GM21447 (cell line): ENCODE results near the gene CACNA1F.

Source experiments
- ATAC-seq: cut with Tn5 transposase; IDR thresholded peaks from one replicate; pipeline ENCODE4 v1.9.1; 2021; ENCODE audit not compliant: unreplicated experiment

The CACNA1F gene

DNA sequence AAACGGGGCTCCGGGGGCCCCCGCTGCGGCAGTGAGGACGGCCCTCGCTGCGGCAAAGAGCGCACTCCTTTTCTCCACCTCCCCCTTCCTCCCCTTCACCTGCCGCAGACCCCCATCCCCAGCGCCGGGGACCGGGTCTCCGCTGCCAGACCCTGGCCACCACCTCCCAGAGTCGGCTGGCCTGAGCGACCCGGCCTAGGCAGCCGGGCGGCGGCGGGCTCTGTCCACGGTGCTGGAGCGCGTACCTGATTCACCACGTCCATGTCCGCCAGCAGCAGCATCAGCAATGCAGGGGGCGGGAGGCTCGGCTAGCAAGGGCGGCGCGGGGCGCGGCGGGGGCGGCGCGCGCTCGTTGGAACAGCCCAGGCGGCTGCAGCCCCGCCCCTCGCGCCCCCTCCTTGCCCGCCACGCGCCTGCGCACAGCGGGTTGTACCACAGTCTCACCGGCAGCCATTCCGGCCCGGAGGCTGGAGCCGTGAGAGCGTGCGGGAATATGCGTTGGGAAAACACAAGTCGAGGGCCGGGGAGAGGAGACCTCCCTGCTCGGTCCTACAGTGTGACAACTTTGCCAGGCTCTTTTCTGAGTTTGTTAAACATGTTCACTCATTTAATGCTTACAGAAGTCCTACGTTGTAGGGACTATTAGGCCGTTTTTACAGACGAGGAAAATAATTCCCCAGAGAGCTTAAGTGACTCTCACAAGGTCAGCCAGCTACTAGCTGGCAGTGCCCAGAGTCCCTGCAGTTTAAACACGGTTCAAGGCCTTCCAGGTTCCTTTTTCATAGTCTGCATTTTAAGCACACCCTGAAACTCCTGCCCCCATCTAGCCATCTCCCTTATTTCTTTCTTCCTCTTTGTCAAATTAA, 33.0 kb downstream of the CACNA1F start, which contains the start of gene SYP:
SYP (minus strand) TSS at position 288 of the 866 bp plus-strand sequence; CDS start at position 281, 7 bp downstream.
- peak; percentile 93 for ATAC-seq

DNA sequence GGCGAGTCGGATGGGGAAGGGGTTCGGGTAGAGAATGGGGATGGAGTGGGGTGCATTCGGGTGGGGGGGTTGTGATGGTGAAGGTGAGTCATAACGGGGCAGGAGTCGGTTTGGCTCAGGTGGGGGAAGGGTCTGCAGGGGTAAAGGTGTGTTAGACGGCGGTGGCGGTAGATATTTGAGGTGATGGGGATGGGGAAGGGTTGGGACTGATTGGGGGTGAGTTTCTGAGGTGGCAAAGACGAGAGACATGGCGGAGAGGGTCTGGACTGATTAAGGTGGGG, 33.9 kb downstream of the CACNA1F start:
- ATAC-seq: no peak

DNA sequence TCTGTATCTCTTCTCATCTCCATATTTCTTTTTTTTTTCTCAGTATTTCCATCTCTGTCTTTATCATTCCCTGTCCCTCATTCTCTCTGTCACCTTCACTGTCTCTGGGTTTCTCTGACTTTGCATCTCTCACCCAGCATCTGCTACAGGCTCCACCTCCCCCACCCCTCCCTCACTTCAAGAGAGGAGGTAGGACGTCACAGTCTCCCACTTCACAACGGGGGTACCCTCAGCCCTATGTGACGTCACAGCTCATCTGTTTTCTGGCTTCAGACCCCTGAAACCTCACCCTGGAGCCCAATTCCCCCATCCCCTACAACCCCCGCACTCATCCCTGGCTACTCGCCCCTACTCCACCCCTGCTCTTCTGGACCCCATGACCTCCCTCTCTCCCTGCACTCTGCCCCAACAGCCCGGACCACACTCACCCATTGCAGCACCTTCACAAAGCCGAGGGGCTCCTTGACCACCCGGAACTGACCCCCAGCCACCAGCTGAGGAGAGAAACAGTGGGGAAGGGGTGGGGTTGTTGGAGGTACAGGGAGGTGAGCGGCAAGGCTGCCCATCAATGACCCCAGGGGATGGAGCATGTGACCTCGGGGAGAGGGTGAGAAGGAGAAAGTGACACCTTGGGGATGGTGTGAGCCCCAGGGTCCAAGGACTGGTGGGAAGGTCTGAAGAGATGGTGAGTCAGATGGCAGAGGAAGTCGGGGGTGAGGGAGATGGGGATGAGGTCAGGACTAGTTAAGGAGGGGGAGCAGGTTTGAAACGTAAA, 34.4 kb downstream of the CACNA1F start:
- ATAC-seq: no peak

- no peak for ATAC-seq
Measured at GRCh38 chrX:49197543-49198087, 35.5 kb downstream of the CACNA1F start.

DNA sequence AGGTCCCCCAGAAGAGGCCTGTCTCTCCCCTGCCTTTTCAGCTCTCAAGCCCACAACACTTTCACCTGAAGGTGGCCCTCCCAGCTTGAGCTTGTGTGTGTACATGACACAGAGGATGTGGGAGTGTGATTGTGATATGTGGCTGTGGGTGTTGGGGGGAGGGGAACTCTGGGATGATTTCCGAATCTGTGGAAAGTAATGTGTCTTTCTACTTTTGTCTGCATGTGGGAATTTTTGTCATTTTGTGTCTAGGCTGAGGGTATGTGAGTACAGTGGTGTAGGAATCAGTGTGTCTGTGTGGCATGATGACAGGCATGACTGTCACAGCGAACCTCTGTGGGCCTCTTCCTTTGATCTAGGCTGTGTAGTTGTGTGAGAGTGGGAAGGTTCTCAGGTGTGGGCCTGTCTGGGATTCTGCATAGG, 39.6 kb downstream of the CACNA1F start:
- ATAC-seq: no peak

- ATAC-seq: no peak
Measured at GRCh38 chrX:49192722-49193328, 40.3 kb downstream of the CACNA1F start.

- peak; percentile 17 for ATAC-seq
Measured at GRCh38 chrX:49191574-49192011, 41.5 kb downstream of the CACNA1F start.

GRCh38 chrX:49190821-49191573, 42.1 kb downstream of the CACNA1F start:
- ATAC-seq: peak; percentile 85

DNA sequence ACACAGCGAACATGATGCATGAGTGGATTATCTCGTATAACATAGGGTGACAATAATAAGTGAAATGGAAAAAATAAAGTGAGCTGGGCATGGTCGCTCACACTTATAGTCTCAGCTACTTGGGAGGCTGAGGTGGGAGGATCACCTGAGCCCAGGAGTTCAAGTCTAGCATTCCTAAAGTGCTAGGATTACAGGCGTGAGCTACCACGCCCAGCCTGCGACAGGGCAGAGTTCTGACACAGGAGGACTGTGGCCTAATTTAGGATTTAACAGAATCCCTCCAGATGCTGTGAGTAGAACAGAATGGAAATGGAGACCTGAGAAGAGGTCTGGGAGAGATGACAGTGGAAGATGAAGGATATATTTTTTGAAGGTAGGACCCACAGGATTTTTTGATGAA, 43.5 kb downstream of the CACNA1F start:
- ATAC-seq: no peak

DNA sequence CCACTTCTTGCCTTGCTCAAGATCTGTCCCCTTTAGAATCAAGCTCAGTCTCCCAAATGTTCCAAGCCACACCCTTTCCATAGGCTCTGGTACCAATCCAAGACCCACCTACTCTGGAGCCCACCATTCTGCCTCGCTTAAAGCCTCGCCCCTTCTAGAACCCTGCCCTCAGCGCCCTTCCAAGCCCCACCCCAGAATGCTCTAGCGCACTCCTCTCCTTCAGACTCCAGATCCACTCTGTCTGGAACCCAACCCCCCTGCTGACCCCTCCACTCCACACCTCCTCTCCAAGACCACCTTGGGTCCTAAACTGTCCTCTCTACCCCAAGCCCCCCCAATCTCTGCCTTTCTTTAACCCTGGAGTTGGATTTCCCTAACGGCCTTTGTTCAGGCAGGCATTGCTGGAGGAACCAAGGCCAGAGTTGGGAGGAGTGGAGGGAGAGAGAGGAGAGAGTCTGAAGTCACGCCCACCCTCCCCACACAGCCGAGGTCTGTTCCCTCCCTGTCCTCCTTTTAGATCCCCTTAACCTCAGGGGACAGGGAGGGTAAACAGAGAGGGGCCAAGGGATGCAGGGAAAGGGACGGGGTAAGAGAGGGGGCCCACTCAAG, 44.6 kb downstream of the CACNA1F start:
- no peak for ATAC-seq

DNA sequence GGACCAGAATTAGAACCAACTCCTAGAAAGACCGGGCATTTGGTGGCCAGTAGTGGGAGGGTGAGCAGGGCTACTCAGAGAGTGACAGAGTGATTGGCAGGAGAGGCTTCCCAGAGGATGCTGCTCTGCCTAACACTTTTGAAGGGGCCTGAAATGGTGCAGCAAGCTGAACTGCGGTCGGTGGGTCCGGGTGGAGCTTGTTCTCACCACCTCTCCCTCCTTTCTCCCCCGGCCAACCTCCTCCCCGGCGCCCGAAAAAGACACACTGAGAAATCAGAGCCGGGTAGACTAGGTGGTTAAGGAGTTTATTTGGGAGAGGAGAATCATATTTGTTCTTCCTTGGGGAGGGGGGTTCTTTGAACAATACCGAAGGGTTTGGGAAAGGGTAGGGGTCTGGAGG, 45.6 kb downstream of the CACNA1F start:
- ATAC-seq: no peak

GRCh38 chrX:49187028-49187394, 46.1 kb downstream of the CACNA1F start:
- no peak for ATAC-seq

GRCh38 chrX:49186125-49187027, 46.8 kb downstream of the CACNA1F start, which contains the start of gene PRICKLE3:
TSS of gene PRICKLE3 (minus strand) at chrX:49186373. CDS start at chrX:49186297, 76 bp downstream.
- no peak for ATAC-seq

GRCh38 chrX:49184294-49185281, 48.6 kb downstream of the CACNA1F start:
- ATAC-seq: peak; percentile 43

GRCh38 chrX:49183701-49184281, 49.3 kb downstream of the CACNA1F start:
- no peak for ATAC-seq

GRCh38 chrX:49179358-49179757, 53.8 kb downstream of the CACNA1F start:
- ATAC-seq: no peak

GRCh38 chrX:49178537-49178936, 54.6 kb downstream of the CACNA1F start:
- ATAC-seq: no peak
